ENCODE data around the gene TMED6.

The TMED6 gene

GRCh38 chr16:69313469-69313868 lies 38.1 kb downstream of the TMED6 start:
- Histone ChIP-seq H3K4me2 (ENCODE audit: low read depth, low read length, poor library complexity, severe bottlenecking) (no peak overlapping the region), H3K9me3 (ENCODE audit: insufficient read depth, low read length) (no peaks in the 10 kb centered on the region), H4K20me1 (ENCODE audit: low read depth, low read length) (no peaks in the 10 kb centered on the region; the same call in 1 of the 2 replicates), H3F3A (ENCODE audit: insufficient read depth) (peaks cover 11% of the 10 kb centered on the region), H2AFZ (ENCODE audit: low read depth, low read length, severe bottlenecking) (no peak overlapping the region), H3K27ac (ENCODE audit: low read depth, low read length) (no peak overlapping the region), H3K36me3 (ENCODE audit: low read length) (no peaks in the 10 kb centered on the region), H3K9me2 (replicated peaks; ENCODE audit: insufficient read depth, low read length) (no peaks in the 10 kb centered on the region), H3K27me3 (ENCODE audit: low read length) (no peaks in the 10 kb centered on the region), H3K79me2 (ENCODE audit: insufficient read depth, low read length) (peaks cover 35% of the 10 kb centered on the region), H3K4me3 (ENCODE audit: insufficient read depth, low read length, poor library complexity, severe bottlenecking) (no peak overlapping the region), H3K9ac (ENCODE audit: low read length) (no peak overlapping the region)
- TF ChIP-seq CTCF (IDR thresholded peaks at IDR 0.05; ENCODE audit: insufficient read depth, low read length, poor library complexity, severe bottlenecking) (no peak), EZH2phosphoT487 (conservative IDR thresholded peaks at IDR 0.05; ENCODE audit: low read length) (no peak)

- Histone ChIP-seq H3K79me2 (ENCODE audit: insufficient read depth, low read length) (peaks cover 35% of the 10 kb centered on the region), H3K4me2 (ENCODE audit: low read depth, low read length, poor library complexity, severe bottlenecking) (peak overlapping the region; percentile 65), H2AFZ (ENCODE audit: low read depth, low read length, severe bottlenecking) (peak overlapping the region; percentile 55), H3K27me3 (ENCODE audit: low read length) (no peaks in the 10 kb centered on the region), H3K9me2 (replicated peaks; ENCODE audit: insufficient read depth, low read length) (no peaks in the 10 kb centered on the region), H3K9ac (ENCODE audit: low read length) (peak overlapping the region; percentile 86), H3F3A (ENCODE audit: insufficient read depth) (peaks cover 19% of the 10 kb centered on the region), H3K9me3 (ENCODE audit: insufficient read depth, low read length) (no peaks in the 10 kb centered on the region), H3K36me3 (ENCODE audit: low read length) (no peaks in the 10 kb centered on the region), H3K27ac (ENCODE audit: low read depth, low read length) (peak overlapping the region; percentile 67), H3K4me3 (ENCODE audit: insufficient read depth, low read length, poor library complexity, severe bottlenecking) (peak overlapping the region; percentile 73), H4K20me1 (ENCODE audit: low read depth, low read length) (no peaks in the 10 kb centered on the region; the same call in 1 of the 2 replicates)
- TF ChIP-seq CTCF (IDR thresholded peaks at IDR 0.05; ENCODE audit: insufficient read depth, low read length, poor library complexity, severe bottlenecking) (peak; percentile 27), EZH2phosphoT487 (conservative IDR thresholded peaks at IDR 0.05; ENCODE audit: low read length) (no peak)
Observed at GRCh38 chr16:69311533-69312387, 39.8 kb downstream of the TMED6 start.

GRCh38 chr16:69310653-69311532 lies 40.7 kb downstream of the TMED6 start, which contains the start of gene VPS4A:
TSS of gene VPS4A (plus strand) at chr16:69311350. CDS start at chr16:69311512, 162 bp downstream.
- Histone ChIP-seq H3K27me3 (ENCODE audit: low read length) (no peaks in the 10 kb centered on the region), H3K9me3 (ENCODE audit: insufficient read depth, low read length) (no peaks in the 10 kb centered on the region), H4K20me1 (ENCODE audit: low read depth, low read length) (no peaks in the 10 kb centered on the region; the same call in 1 of the 2 replicates), H3K27ac (ENCODE audit: low read depth, low read length) (peak within 1 kb of the TSS; percentile 67), H3F3A (ENCODE audit: insufficient read depth) (peaks cover 19% of the 10 kb centered on the region), H3K4me2 (ENCODE audit: low read depth, low read length, poor library complexity, severe bottlenecking) (peak within 1 kb of the TSS; percentile 65), H3K79me2 (ENCODE audit: insufficient read depth, low read length) (peaks cover 35% of the 10 kb centered on the region), H3K9ac (ENCODE audit: low read length) (peak within 1 kb of the TSS; percentile 86), H3K4me3 (ENCODE audit: insufficient read depth, low read length, poor library complexity, severe bottlenecking) (peak within 1 kb of the TSS; percentile 73), H3K36me3 (ENCODE audit: low read length) (no peaks in the 10 kb centered on the region), H3K9me2 (replicated peaks; ENCODE audit: insufficient read depth, low read length) (no peaks in the 10 kb centered on the region), H2AFZ (ENCODE audit: low read depth, low read length, severe bottlenecking) (peak within 1 kb of the TSS; percentile 55)
- TF ChIP-seq CTCF (IDR thresholded peaks at IDR 0.05; ENCODE audit: insufficient read depth, low read length, poor library complexity, severe bottlenecking) (peak; percentile 54), EZH2phosphoT487 (conservative IDR thresholded peaks at IDR 0.05; ENCODE audit: low read length) (no peak)

All from SU-DHL-6 (cell line).